Common myeloid progenitor, CD34-positive (primary cell): ENCODE results near the gene HSPB1.
"Not testable (repeated sequence)": the region's sequence is repeated elsewhere in the genome, so short reads cannot be mapped to it uniquely, and the experiment has no call there.

Experiments used
- CTCF ChIA-PET: fragments of 350-600 bp; sonication (Branson Sonifier 250); formaldehyde crosslinking; loops from one replicate; lab custom pipeline; 2021; ENCODE audit warnings: antibody characterized with exemption; lab: Charles Lee
- POLR2A ChIA-PET: fragments of 350-600 bp; sonication (Branson Sonifier 250); formaldehyde crosslinking; loops from one replicate; lab custom pipeline; 2021; ENCODE audit warnings: antibody characterized with exemption; lab: Charles Lee
- DNase-seq, 3 donors: peaks; one replicate each; pipeline versions ENCODE4 v3.0.0 to v3.0.0-alpha.2; 2013
- H3K27ac ChIP-seq, 2 experiments: 1 replicate in 1 of 2; 2 replicates in 1 of 2; pipeline ENCODE4 v1.7.0; 2013; ENCODE audit warnings: inconsistent platforms in 2 of 2, low read length in 2 of 2, mild to moderate bottlenecking in 2 of 2, low read depth in 1 of 2, moderate library complexity in 1 of 2; ENCODE audit not compliant: severe bottlenecking in 2 of 2, insufficient read depth in 1 of 2, poor library complexity in 1 of 2
- H3K27me3 ChIP-seq, 5 experiments: replicated peaks in 2 of 5; 1 replicate in 3 of 5; 2 replicates in 2 of 5; pipeline versions ENCODE4 v1.6.1 to v1.7.0; 2013; ENCODE audit warnings: low read length in 4 of 5, mild to moderate bottlenecking in 2 of 5, moderate library complexity in 2 of 5, inconsistent platforms in 1 of 5; ENCODE audit not compliant: insufficient read depth in 5 of 5, control insufficient read depth in 4 of 5
- H3K36me3 ChIP-seq, 4 experiments: 1 replicate in 2 of 4; 2 replicates in 2 of 4; pipeline versions ENCODE4 v1.6.1 to v1.7.0; 2013; ENCODE audit warnings: low read length in 3 of 4, control low read depth in 1 of 4, mild to moderate bottlenecking in 1 of 4; ENCODE audit not compliant: control insufficient read depth in 4 of 4, insufficient read depth in 4 of 4
- H3K4me1 ChIP-seq, 4 experiments: 1 replicate in 3 of 4; 2 replicates in 1 of 4; pipeline versions ENCODE4 v1.6.1 to v1.7.1; 2013; ENCODE audit warnings: low read length in 3 of 4, mild to moderate bottlenecking in 3 of 4, control low read depth in 1 of 4, inconsistent platforms in 1 of 4, moderate library complexity in 1 of 4; ENCODE audit not compliant: control insufficient read depth in 4 of 4, insufficient read depth in 4 of 4; ENCODE audit errors: control extremely low read depth in 1 of 4
- H3K4me3 ChIP-seq, 7 experiments: 1 replicate in 4 of 7; 2 replicates in 3 of 7; pipeline versions ENCODE4 v1.5.1 to v1.7.0; 2013; ENCODE audit warnings: mild to moderate bottlenecking in 7 of 7, low read length in 6 of 7, moderate library complexity in 6 of 7, inconsistent platforms in 2 of 7, low read depth in 2 of 7, control low read depth in 1 of 7; ENCODE audit not compliant: insufficient read depth in 4 of 7, control insufficient read depth in 1 of 7; ENCODE audit errors: extremely low read depth in 1 of 7
- H3K9me3 ChIP-seq, 5 experiments: 1 replicate in 4 of 5; 2 replicates in 1 of 5; pipeline versions ENCODE4 v1.6.1 to v1.7.1; 2013; ENCODE audit warnings: low read length in 4 of 5, mild to moderate bottlenecking in 2 of 5, inconsistent platforms in 1 of 5, low read depth in 1 of 5, moderate library complexity in 1 of 5; ENCODE audit not compliant: control insufficient read depth in 4 of 5, insufficient read depth in 2 of 5; ENCODE audit errors: control extremely low read depth in 1 of 5
- WGBS: methylation state at CpG from one replicate; pipeline ENCODE4 v1.1.5; 2013; ENCODE audit not compliant: insufficient coverage; 5-methylcytosine and 5-hydroxymethylcytosine counted together

The HSPB1 gene

GRCh38 chr7:76330673-76331072, 28.2 kb downstream of the HSPB1 start:
- CTCF ChIA-PET: interaction anchor here (0.6 to 9.9 kb wide), 7 partner anchors 8 to 42 kb away, joined by 3 to 74 read pairs (median 4); partner anchors contain the start of gene YWHAG

GRCh38 chr7:76332078-76332477, 29.6 kb downstream of the HSPB1 start:
- 48% methylated on average over 7 of the region's 9 CpGs for WGBS
- POLR2A ChIA-PET: no interaction called here

More at GRCh38 chr7:76330673-76331072, 28.2 kb downstream of the HSPB1 start:
- no peak overlapping the region for H3K4me3 ChIP-seq
- DNase-seq: peak in 1 of 3 donors; percentile 45
- H3K27me3 ChIP-seq: no peaks in the 10 kb centered on the region
- peaks cover 29 to 76% (median 64%) of the 10 kb centered on the region in 4 experiments for H3K4me1 ChIP-seq
- H3K27ac ChIP-seq: peak overlapping the region in 1 of 2 experiments; percentile 55
- no peaks in the 10 kb centered on the region for H3K9me3 ChIP-seq
- H3K36me3 ChIP-seq: peaks cover 7 to 62% (median 27%) of the 10 kb centered on the region in 4 experiments
- POLR2A ChIA-PET: interaction anchor here (1.3 to 1.4 kb wide), 2 partner anchors 13 to 28 kb away, joined by 3 to 4 read pairs; partner anchors contain the start of gene YWHAG
- WGBS: no CpG with 5 or more reads among the region's 5 CpGs

GRCh38 chr7:76333511-76334101, 31.1 kb downstream of the HSPB1 start:
- CTCF ChIA-PET: interaction anchor here (0.9 to 4.1 kb wide), 4 partner anchors 9 to 24 kb away, joined by 3 to 20 read pairs (median 6); partner anchors contain the start of gene YWHAG
- Histone ChIP-seq H3K9me3 (no peaks in the 10 kb centered on the region), H3K4me1 (peaks cover 17 to 50% (median 42%) of the 10 kb centered on the region in 4 experiments), H3K36me3 (peaks cover 12 to 67% (median 31%) of the 10 kb centered on the region in 4 experiments), H3K27me3 (no peaks in the 10 kb centered on the region), H3K4me3 (no peak overlapping the region), H3K27ac (peak overlapping the region; percentile 9 to 10)
- POLR2A ChIA-PET: interaction anchor here (0.9 to 1.1 kb wide), 2 partner anchors 25 kb away, joined by 3 read pairs; partner anchors contain the start of gene YWHAG
- no peak for DNase-seq
- 90% methylated on average over 13 of the region's 14 CpGs for WGBS

More at GRCh38 chr7:76332078-76332477, 29.6 kb downstream of the HSPB1 start:
- Histone ChIP-seq H3K27me3 (no peaks in the 10 kb centered on the region), H3K9me3 (no peaks in the 10 kb centered on the region), H3K36me3 (peaks cover 9 to 64% (median 28%) of the 10 kb centered on the region in 4 experiments), H3K4me1 (peaks cover 24 to 63% (median 54%) of the 10 kb centered on the region in 4 experiments), H3K27ac (no peak overlapping the region), H3K4me3 (no peak overlapping the region)
- DNase-seq: peak in 1 of 3 donors; percentile 44
- CTCF ChIA-PET: no interaction called here

GRCh38 chr7:76334320-76334967, 32.0 kb downstream of the HSPB1 start:
- Histone ChIP-seq H3K9me3 (no peaks in the 10 kb centered on the region), H3K4me1 (peaks cover 12 to 42% (median 34%) of the 10 kb centered on the region in 4 experiments), H3K4me3 (no peak overlapping the region), H3K27me3 (no peaks in the 10 kb centered on the region), H3K27ac (no peak overlapping the region), H3K36me3 (peaks cover 9 to 63% (median 24%) of the 10 kb centered on the region in 4 experiments)
- POLR2A ChIA-PET: interaction anchor here (0.9 kb wide), 1 partner anchor 24 kb away, joined by 3 read pairs; the partner anchor contains the start of gene YWHAG
- no peak for DNase-seq
- CTCF ChIA-PET: interaction anchor here (0.9 to 4.1 kb wide), 5 partner anchors 8 to 23 kb away, joined by 3 to 20 read pairs (median 6); partner anchors contain the start of gene YWHAG
- no CpG with 5 or more reads among the region's 6 CpGs for WGBS

- H3K27me3 ChIP-seq, DNase-seq, H3K27ac ChIP-seq, H3K9me3 ChIP-seq, POLR2A ChIA-PET, H3K4me3 ChIP-seq: not testable (repeated sequence)
- peaks cover 11 to 34% (median 26%) of the 10 kb centered on the region in 4 experiments for H3K4me1 ChIP-seq
- H3K36me3 ChIP-seq: peaks cover 13 to 59% (median 18%) of the 10 kb centered on the region in 4 experiments
- CTCF ChIA-PET: interaction anchor here (1.0 to 4.1 kb wide), 8 partner anchors 8 to 24 kb away, joined by 3 to 20 read pairs (median 5); partner anchors contain the start of gene YWHAG
- WGBS: no CpG with 5 or more reads among the region's 2 CpGs
Observed at GRCh38 chr7:76335417-76335816, 32.9 kb downstream of the HSPB1 start.

- POLR2A ChIA-PET: no interaction called here
Observed at GRCh38 chr7:76336094-76336493, 33.6 kb downstream of the HSPB1 start.

More at GRCh38 chr7:76336094-76336493, 33.6 kb downstream of the HSPB1 start:
- Histone ChIP-seq H3K27me3 (no peaks in the 10 kb centered on the region), H3K36me3 (peaks cover 13 to 57% (median 18%) of the 10 kb centered on the region in 4 experiments), H3K4me3 (no peak overlapping the region), H3K27ac (no peak overlapping the region), H3K4me1 (peaks cover 8 to 35% (median 29%) of the 10 kb centered on the region in 4 experiments), H3K9me3 (no peaks in the 10 kb centered on the region)
- no peak for DNase-seq
- CTCF ChIA-PET: interaction anchor here (1.0 to 4.1 kb wide), 6 partner anchors 9 to 24 kb away, joined by 3 to 20 read pairs (median 5); no protein-coding TSS in a partner anchor
